CD4-positive, alpha-beta T cell treated with Interleukin-17A for 4 hours (primary cell): ENCODE data around the gene S100Z.
"Not testable (repeated sequence)": the region's sequence is repeated elsewhere in the genome, so short reads cannot be mapped to it uniquely, and the experiment has no call there.

ENCODE experiments used
- DNase-seq: peaks from one replicate; pipeline ENCODE4 v3.0.0-alpha.2; 2020; ENCODE audit warnings: mixed read lengths

Gene S100Z

GRCh38 chr5:76849419-76850291 lies at the start of gene S100Z:
Gene S100Z (plus strand): TSS chr5:76850014. CDS start chr5:76875360, 25,346 bp downstream.
- DNase-seq: peak; percentile 60

- DNase-seq: no peak
These were observed 49.2 kb upstream of the S100Z start for GRCh38 chr5:76800579-76800978.

- no peak for DNase-seq
These were observed 48.5 kb upstream of the S100Z start for GRCh38 chr5:76801159-76801802.

GRCh38 chr5:76801803-76802195 lies 48.0 kb upstream of the S100Z start:
- DNase-seq: no peak

GRCh38 chr5:76804266-76804665 lies 45.5 kb upstream of the S100Z start:
- no peak for DNase-seq

- no peak for DNase-seq
These were observed 43.9 kb upstream of the S100Z start for GRCh38 chr5:76805821-76806505.

GRCh38 chr5:76807296-76807695 lies 42.5 kb upstream of the S100Z start:
- DNase-seq: no peak

- no peak for DNase-seq
These were observed 41.6 kb upstream of the S100Z start for GRCh38 chr5:76808141-76808691.

GRCh38 chr5:76809141-76809540 lies 40.7 kb upstream of the S100Z start:
- no peak for DNase-seq

- no peak for DNase-seq
These were observed 39.6 kb upstream of the S100Z start for GRCh38 chr5:76810236-76810635.

GRCh38 chr5:76811214-76811613 lies 38.6 kb upstream of the S100Z start:
- DNase-seq: no peak

- DNase-seq: not testable (repeated sequence)
These were observed 37.6 kb upstream of the S100Z start for GRCh38 chr5:76812209-76812608.

- DNase-seq: no peak
These were observed 35.7 kb upstream of the S100Z start for GRCh38 chr5:76813982-76814562.

- no peak for DNase-seq
These were observed 33.5 kb upstream of the S100Z start for GRCh38 chr5:76816110-76816831.

- peak; percentile 80 for DNase-seq
These were observed 30.7 kb upstream of the S100Z start, which contains the start of gene F2RL1 for GRCh38 chr5:76818844-76819831. Gene F2RL1 (plus strand): TSS chr5:76819030. CDS start chr5:76819183, 153 bp downstream.

- no peak for DNase-seq
These were observed 29.8 kb upstream of the S100Z start for GRCh38 chr5:76819851-76820525.

- DNase-seq: no peak
These were observed 29.3 kb upstream of the S100Z start for GRCh38 chr5:76820526-76820890.

- DNase-seq: no peak
These were observed 28.7 kb upstream of the S100Z start for GRCh38 chr5:76821136-76821535.

GRCh38 chr5:76822105-76822731 lies 27.6 kb upstream of the S100Z start:
- not testable (repeated sequence) for DNase-seq

GRCh38 chr5:76826416-76826815 lies 23.4 kb upstream of the S100Z start:
- DNase-seq: not testable (repeated sequence)
